ENCODE data around the gene SDK1.

GRCh38 chr7:4110438-4110837, 809.4 kb downstream of the SDK1 start:
- TF ChIP-seq CTCF (IDR thresholded peaks at IDR 0.05; ENCODE audit: borderline replicate concordance, extremely low read depth, low read length, poor library complexity, severe bottlenecking) (no peak), EZH2 (IDR thresholded peaks at IDR 0.05; ENCODE audit: borderline replicate concordance, low read depth, low read length, severe bottlenecking) (no peak)
